ENCODE results near the gene COIL. TPM values are rescaled to one million over a fixed set of nuclear protein-coding genes. Genes with fewer than 3 reads are reported as not detected.
"Not testable (repeated sequence)": the region's sequence is repeated elsewhere in the genome, so short reads cannot be mapped to it uniquely, and the experiment has no call there.

Gene COIL
- total RNA-seq, 1 experiment from 2014 or later, result 14.6 TPM

DNA sequence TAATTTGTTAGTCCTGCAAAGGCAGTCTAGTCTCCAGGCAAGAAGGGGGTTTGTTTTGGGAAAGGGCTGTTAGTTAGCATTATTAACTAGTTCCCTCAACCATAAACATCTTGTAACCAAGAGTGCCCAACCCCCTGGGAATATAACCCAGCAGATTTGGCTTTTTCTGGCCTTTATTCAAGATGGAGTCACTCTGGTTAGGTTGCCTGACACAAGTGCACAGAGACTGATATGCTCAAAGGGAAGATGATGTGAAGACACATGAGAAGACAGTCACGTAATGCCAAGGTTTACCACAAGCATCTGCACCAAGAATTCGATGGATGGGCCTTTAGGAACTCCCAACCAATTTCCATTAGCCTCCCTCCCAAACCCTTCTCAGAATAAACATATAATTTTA is 13.2 kb upstream of the COIL start:
- H3K9me3 ChIP-seq (ENCODE audit: low read length), result no peaks in the 10 kb centered on the region
- no peaks in the 10 kb centered on the region for H4K20me1 ChIP-seq (ENCODE audit: insufficient read depth, low read depth, low read length)
- no peak overlapping the region for H3K9ac ChIP-seq (ENCODE audit: low read length)
- H3K4me3 ChIP-seq (ENCODE audit: low read length), result no peak overlapping the region
- H3K27ac ChIP-seq (ENCODE audit: low read length), result no peak overlapping the region
- no peaks in the 10 kb centered on the region for H3K36me3 ChIP-seq (ENCODE audit: insufficient read depth, low read length)
- H3K27me3 ChIP-seq (ENCODE audit: low read length), result no peaks in the 10 kb centered on the region
- DNase-seq, result no peak
- H3K4me1 ChIP-seq (ENCODE audit: low read length), result peaks cover 15% of the 10 kb centered on the region
- no peaks in the 10 kb centered on the region for H3K9me2 ChIP-seq (replicated peaks; ENCODE audit: insufficient read depth, low read length)
- no peak overlapping the region for H2AFZ ChIP-seq (ENCODE audit: low read length)
- no peak overlapping the region for H3K4me2 ChIP-seq (ENCODE audit: low read depth, low read length, poor library complexity, severe bottlenecking)
- no peaks in the 10 kb centered on the region for H3K79me2 ChIP-seq (ENCODE audit: low read length)

DNA sequence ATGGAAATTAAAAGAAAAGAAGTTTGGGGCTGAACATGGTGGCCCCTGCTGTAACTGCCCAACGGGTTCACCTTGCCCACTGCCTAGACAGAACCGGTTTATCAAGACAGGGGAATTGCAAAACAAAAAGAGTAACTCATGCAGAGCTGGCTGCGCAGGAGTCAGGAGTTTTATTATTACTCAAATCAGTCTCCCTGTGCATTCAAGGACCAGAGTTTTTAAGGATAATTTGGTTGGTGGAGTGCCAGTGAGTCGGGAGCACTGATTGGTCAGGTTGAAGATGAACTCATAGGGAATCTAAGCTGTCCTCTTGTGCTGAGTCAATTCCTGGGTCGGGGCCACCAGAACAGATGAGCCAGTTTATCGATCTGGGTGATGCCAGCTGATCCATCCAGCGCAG is 12.7 kb upstream of the COIL start:
- Histone ChIP-seq H3K4me2 (ENCODE audit: low read depth, low read length, poor library complexity, severe bottlenecking) (no peak overlapping the region), H3K36me3 (ENCODE audit: insufficient read depth, low read length) (no peaks in the 10 kb centered on the region), H3K9ac (ENCODE audit: low read length) (no peak overlapping the region)

GRCh38 chr17:56972111-56972730 is 11.4 kb upstream of the COIL start:
- Histone ChIP-seq H3K9me3 (ENCODE audit: low read length) (no peaks in the 10 kb centered on the region), H3K9me2 (replicated peaks; ENCODE audit: insufficient read depth, low read length) (no peaks in the 10 kb centered on the region), H2AFZ (ENCODE audit: low read length) (no peak overlapping the region), H3K9ac (ENCODE audit: low read length) (no peak overlapping the region), H3K4me2 (ENCODE audit: low read depth, low read length, poor library complexity, severe bottlenecking) (no peak overlapping the region), H3K4me1 (ENCODE audit: low read length) (peaks cover under 1% of the 10 kb centered on the region; the same call in 1 of the 2 replicates), H3K4me3 (ENCODE audit: low read length) (no peak overlapping the region), H4K20me1 (ENCODE audit: insufficient read depth, low read depth, low read length) (no peaks in the 10 kb centered on the region), H3K27ac (ENCODE audit: low read length) (no peak overlapping the region), H3K36me3 (ENCODE audit: insufficient read depth, low read length) (no peaks in the 10 kb centered on the region), H3K79me2 (ENCODE audit: low read length) (no peaks in the 10 kb centered on the region), H3K27me3 (ENCODE audit: low read length) (no peaks in the 10 kb centered on the region)
- no peak for DNase-seq

More for the DNA sequence above, 12.7 kb upstream of the COIL start:
- no peaks in the 10 kb centered on the region for H3K79me2 ChIP-seq (ENCODE audit: low read length)
- H3K27me3 ChIP-seq (ENCODE audit: low read length), result no peaks in the 10 kb centered on the region
- H3K27ac ChIP-seq (ENCODE audit: low read length), result no peak overlapping the region
- H2AFZ ChIP-seq (ENCODE audit: low read length), result no peak overlapping the region
- no peak overlapping the region for H3K4me3 ChIP-seq (ENCODE audit: low read length)
- DNase-seq, result no peak
- peaks cover 9% of the 10 kb centered on the region for H3K4me1 ChIP-seq (ENCODE audit: low read length)
- no peaks in the 10 kb centered on the region for H4K20me1 ChIP-seq (ENCODE audit: insufficient read depth, low read depth, low read length)
- no peaks in the 10 kb centered on the region for H3K9me2 ChIP-seq (replicated peaks; ENCODE audit: insufficient read depth, low read length)
- H3K9me3 ChIP-seq (ENCODE audit: low read length), result no peaks in the 10 kb centered on the region

DNA sequence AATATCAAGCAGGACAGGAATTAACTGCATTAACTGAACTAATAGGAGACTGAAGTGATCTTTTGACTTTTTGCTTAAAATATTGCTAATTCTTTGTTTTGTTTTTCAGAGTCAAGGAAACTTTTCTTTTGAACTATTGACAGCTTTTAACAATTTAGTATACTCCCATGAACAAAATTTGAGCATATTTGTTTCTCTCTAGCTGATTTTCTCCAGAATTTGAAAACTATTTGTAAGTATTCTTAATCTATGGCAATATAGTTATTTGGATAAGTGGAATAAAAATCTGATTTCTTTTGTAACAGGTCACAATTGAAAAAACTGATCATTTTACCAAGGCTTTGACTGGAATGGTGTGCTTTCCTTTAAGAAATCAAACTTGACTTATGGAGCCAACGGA is 10.1 kb upstream of the COIL start:
- no peaks in the 10 kb centered on the region for H3K27me3 ChIP-seq (ENCODE audit: low read length)
- H3K36me3 ChIP-seq (ENCODE audit: insufficient read depth, low read length), result no peaks in the 10 kb centered on the region
- no peak overlapping the region for H3K4me2 ChIP-seq (ENCODE audit: low read depth, low read length, poor library complexity, severe bottlenecking)
- H4K20me1 ChIP-seq (ENCODE audit: insufficient read depth, low read depth, low read length), result no peaks in the 10 kb centered on the region
- no peaks in the 10 kb centered on the region for H3K4me1 ChIP-seq (ENCODE audit: low read length)
- no peaks in the 10 kb centered on the region for H3K9me2 ChIP-seq (replicated peaks; ENCODE audit: insufficient read depth, low read length)
- H3K4me3 ChIP-seq (ENCODE audit: low read length), result no peak overlapping the region
- H3K27ac ChIP-seq (ENCODE audit: low read length), result no peak overlapping the region
- H2AFZ ChIP-seq (ENCODE audit: low read length), result no peak overlapping the region
- H3K9ac ChIP-seq (ENCODE audit: low read length), result no peak overlapping the region
- no peaks in the 10 kb centered on the region for H3K79me2 ChIP-seq (ENCODE audit: low read length)
- no peak for DNase-seq
- H3K9me3 ChIP-seq (ENCODE audit: low read length), result no peaks in the 10 kb centered on the region

DNA sequence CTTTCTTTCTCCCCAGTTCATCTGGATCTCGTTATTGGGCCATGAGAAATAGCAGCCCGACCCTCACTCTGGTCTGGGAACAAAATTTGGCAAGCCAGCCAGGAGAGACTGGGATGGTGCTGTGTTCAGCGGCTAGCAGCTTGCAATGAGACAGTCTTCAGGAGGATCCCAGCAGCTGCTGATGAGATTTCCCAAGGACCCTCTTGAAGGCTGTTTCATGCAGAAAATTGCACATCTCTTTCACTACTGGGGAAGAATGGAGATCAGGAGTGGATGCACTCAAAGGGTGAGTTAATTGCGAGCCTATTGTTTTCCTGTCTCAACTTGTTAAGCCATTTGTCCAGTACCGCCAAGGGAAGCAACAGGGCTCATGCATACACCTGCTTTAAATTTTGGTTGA is 5.5 kb upstream of the COIL start:
- Histone ChIP-seq H3K79me2 (ENCODE audit: low read length) (no peaks in the 10 kb centered on the region), H3K9me2 (replicated peaks; ENCODE audit: insufficient read depth, low read length) (no peaks in the 10 kb centered on the region), H3K27me3 (ENCODE audit: low read length) (no peaks in the 10 kb centered on the region), H3K4me1 (ENCODE audit: low read length) (peaks cover 8% of the 10 kb centered on the region), H4K20me1 (ENCODE audit: insufficient read depth, low read depth, low read length) (no peaks in the 10 kb centered on the region), H3K27ac (ENCODE audit: low read length) (no peak overlapping the region), H3K36me3 (ENCODE audit: insufficient read depth, low read length) (no peaks in the 10 kb centered on the region), H3K9ac (ENCODE audit: low read length) (no peak overlapping the region), H3K9me3 (ENCODE audit: low read length) (no peaks in the 10 kb centered on the region), H3K4me2 (ENCODE audit: low read depth, low read length, poor library complexity, severe bottlenecking) (no peak overlapping the region), H2AFZ (ENCODE audit: low read length) (no peak overlapping the region), H3K4me3 (ENCODE audit: low read length) (no peak overlapping the region)
- DNase-seq, result no peak

- not testable (repeated sequence) for H3K4me3 ChIP-seq (ENCODE audit: low read length); H3K9me2 ChIP-seq (replicated peaks; ENCODE audit: insufficient read depth, low read length); H3K9ac ChIP-seq (ENCODE audit: low read length); H3K79me2 ChIP-seq (ENCODE audit: low read length); H3K36me3 ChIP-seq (ENCODE audit: insufficient read depth, low read length); H4K20me1 ChIP-seq (ENCODE audit: insufficient read depth, low read depth, low read length); H3K4me2 ChIP-seq (ENCODE audit: low read depth, low read length, poor library complexity, severe bottlenecking); H3K27me3 ChIP-seq (ENCODE audit: low read length); H2AFZ ChIP-seq (ENCODE audit: low read length); DNase-seq; H3K9me3 ChIP-seq (ENCODE audit: low read length); H3K27ac ChIP-seq (ENCODE audit: low read length)
- peaks cover 12% of the 10 kb centered on the region for H3K4me1 ChIP-seq (ENCODE audit: low read length)
Measured at GRCh38 chr17:56965681-56966080, 4.8 kb upstream of the COIL start.

DNA sequence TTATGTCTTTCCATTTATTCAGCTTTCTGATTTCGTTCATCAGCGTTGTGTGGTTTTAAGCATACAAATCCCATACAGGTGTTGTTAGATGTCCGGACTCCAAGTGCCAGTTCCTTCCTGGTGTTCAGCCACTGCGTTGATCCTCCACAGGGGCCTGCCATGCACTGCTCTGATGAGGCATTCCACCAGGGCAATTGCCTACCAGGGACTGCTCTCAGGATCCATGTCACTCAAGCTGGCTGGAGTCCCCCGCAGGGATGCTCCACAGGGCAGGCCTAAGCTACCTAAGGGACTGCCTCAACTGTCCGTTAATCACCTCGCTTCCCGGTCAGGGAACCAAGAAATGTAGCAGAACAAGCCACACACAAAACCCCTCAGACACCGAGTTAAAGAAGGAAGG is 4.4 kb upstream of the COIL start:
- H4K20me1 ChIP-seq (ENCODE audit: insufficient read depth, low read depth, low read length); H3K9me3 ChIP-seq (ENCODE audit: low read length); H3K27me3 ChIP-seq (ENCODE audit: low read length); H3K4me2 ChIP-seq (ENCODE audit: low read depth, low read length, poor library complexity, severe bottlenecking); H3K79me2 ChIP-seq (ENCODE audit: low read length); H3K4me3 ChIP-seq (ENCODE audit: low read length); H3K27ac ChIP-seq (ENCODE audit: low read length); DNase-seq; H3K36me3 ChIP-seq (ENCODE audit: insufficient read depth, low read length); H2AFZ ChIP-seq (ENCODE audit: low read length); H3K9me2 ChIP-seq (replicated peaks; ENCODE audit: insufficient read depth, low read length); H3K9ac ChIP-seq (ENCODE audit: low read length): not testable (repeated sequence)
- peaks cover 12% of the 10 kb centered on the region for H3K4me1 ChIP-seq (ENCODE audit: low read length)

DNA sequence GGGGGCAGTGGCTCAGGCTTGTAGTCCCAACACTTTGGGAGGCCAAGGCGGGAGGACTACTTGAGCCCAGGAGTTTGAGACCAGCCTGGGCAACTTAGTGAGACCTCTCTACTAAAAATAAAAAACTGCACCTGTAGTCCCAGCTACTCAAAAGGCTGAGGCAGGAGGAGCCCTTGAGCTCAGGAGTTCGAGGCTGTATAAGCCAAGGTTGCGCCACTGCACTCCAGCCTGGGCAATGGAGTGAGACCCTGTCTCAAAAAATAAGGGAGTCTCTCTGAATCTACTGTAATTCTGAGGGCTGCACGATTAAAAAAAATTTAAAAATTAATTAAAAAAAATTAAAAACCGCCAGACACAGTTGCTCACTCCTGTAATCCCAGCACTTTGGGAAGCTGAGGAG is 3.9 kb downstream of the COIL start:
- peaks cover 17% of the 10 kb centered on the region for H3K4me1 ChIP-seq (ENCODE audit: low read length)

More for the DNA sequence above, 3.9 kb downstream of the COIL start:
- H3K27me3 ChIP-seq (ENCODE audit: low read length), result no peaks in the 10 kb centered on the region
- H3K36me3 ChIP-seq (ENCODE audit: insufficient read depth, low read length), result no peaks in the 10 kb centered on the region; the same call in 1 of the 2 replicates
- no peak for DNase-seq
- no peak overlapping the region for H3K4me2 ChIP-seq (ENCODE audit: low read depth, low read length, poor library complexity, severe bottlenecking)
- H3K9ac ChIP-seq (ENCODE audit: low read length), result no peak overlapping the region
- H3K4me3 ChIP-seq (ENCODE audit: low read length), result no peak overlapping the region
- no peaks in the 10 kb centered on the region for H3K9me3 ChIP-seq (ENCODE audit: low read length)
- no peak overlapping the region for H3K27ac ChIP-seq (ENCODE audit: low read length)
- no peaks in the 10 kb centered on the region for H4K20me1 ChIP-seq (ENCODE audit: insufficient read depth, low read depth, low read length)
- H2AFZ ChIP-seq (ENCODE audit: low read length), result no peak overlapping the region
- peaks cover 72% of the 10 kb centered on the region for H3K79me2 ChIP-seq (ENCODE audit: low read length)
- no peaks in the 10 kb centered on the region for H3K9me2 ChIP-seq (replicated peaks; ENCODE audit: insufficient read depth, low read length)
